GM21825 (cell line): ENCODE data around the gene IL1R2.

ENCODE experiments used
- ATAC-seq: cut with Tn5 transposase; IDR thresholded peaks from one replicate; pipeline ENCODE4 v1.9.1; 2021; ENCODE audit warnings: mild to moderate bottlenecking, moderate library complexity; ENCODE audit not compliant: unreplicated experiment

IL1R2 gene

GRCh38 chr2:101974663-101975062 is 17.1 kb upstream of the IL1R2 start:
- no peak for ATAC-seq

- ATAC-seq: no peak
Measured at GRCh38 chr2:101975171-101975870, 16.4 kb upstream of the IL1R2 start.

- no peak for ATAC-seq
Measured at GRCh38 chr2:101976891-101977290, 14.9 kb upstream of the IL1R2 start.

DNA sequence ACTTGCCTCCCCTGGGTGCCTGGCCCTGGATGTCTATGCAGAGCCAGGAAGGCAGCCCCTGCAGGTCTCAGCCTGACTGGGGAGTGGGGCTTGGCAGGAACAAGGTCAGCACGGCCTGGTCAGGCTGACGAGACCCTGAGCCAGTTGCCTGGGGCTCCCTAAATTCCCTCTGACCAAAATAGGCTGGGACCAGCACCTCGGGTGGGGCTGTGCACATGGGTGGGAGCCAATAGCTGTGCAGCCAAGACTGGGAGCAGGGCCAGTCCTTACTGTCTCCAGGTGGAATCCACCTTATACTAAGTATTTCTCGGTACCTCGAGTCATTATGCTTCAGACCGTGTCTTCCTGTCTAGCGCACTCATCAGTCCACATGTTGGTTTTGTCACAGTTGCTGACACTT is 11.4 kb upstream of the IL1R2 start:
- no peak for ATAC-seq

DNA sequence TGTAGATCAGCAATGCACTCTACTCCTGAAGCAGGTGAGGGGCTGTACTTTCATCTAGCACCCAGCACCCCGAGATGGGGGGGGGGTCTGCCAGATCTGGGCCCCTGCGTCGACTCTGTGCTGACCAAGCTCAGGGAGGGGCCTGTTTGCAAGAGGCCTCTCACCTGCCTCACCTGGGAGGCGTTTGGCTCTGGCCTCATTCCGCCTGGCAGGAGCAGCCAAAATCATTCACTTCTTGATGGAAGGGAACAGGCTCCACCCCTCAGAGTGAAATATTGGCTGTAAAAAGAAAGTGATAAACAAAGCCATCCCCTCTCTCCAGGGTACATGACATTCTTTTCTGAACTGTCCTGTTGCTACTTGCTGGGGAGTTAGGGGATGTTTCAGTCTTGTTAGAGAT is 10.7 kb upstream of the IL1R2 start:
- ATAC-seq: no peak

GRCh38 chr2:101981504-101981903 is 10.3 kb upstream of the IL1R2 start:
- no peak for ATAC-seq

DNA sequence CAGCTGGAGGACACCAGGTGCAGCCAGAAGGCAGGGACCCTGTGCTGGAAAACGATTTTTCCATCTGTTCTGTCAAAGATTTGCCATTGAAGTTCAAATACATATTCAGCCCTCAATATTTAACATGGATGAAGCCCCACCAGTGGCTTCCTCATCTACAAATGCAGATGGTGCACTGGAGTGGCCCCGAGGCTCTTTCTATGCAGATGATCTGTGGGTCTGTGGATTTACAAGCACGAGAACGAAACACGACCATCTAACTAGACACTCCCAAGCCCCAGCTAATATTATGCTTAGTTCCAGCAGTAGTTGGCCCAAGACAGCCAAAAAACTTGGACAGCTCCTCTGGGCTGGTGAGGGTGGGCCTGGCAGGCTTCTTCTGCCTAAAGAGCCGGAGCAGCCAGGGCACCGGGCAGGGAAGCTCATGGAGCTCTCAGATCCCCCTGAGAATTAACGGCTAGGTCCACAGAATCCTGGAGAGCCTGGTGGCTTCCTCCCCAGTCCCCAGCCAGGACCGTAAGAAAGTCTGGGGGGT is 9.2 kb upstream of the IL1R2 start:
- ATAC-seq: no peak

- no peak for ATAC-seq
Measured at GRCh38 chr2:101983486-101983885, 8.3 kb upstream of the IL1R2 start.

GRCh38 chr2:101983928-101984327 is 7.8 kb upstream of the IL1R2 start:
- no peak for ATAC-seq

- no peak for ATAC-seq
Measured at GRCh38 chr2:101984656-101985055, 7.1 kb upstream of the IL1R2 start.

DNA sequence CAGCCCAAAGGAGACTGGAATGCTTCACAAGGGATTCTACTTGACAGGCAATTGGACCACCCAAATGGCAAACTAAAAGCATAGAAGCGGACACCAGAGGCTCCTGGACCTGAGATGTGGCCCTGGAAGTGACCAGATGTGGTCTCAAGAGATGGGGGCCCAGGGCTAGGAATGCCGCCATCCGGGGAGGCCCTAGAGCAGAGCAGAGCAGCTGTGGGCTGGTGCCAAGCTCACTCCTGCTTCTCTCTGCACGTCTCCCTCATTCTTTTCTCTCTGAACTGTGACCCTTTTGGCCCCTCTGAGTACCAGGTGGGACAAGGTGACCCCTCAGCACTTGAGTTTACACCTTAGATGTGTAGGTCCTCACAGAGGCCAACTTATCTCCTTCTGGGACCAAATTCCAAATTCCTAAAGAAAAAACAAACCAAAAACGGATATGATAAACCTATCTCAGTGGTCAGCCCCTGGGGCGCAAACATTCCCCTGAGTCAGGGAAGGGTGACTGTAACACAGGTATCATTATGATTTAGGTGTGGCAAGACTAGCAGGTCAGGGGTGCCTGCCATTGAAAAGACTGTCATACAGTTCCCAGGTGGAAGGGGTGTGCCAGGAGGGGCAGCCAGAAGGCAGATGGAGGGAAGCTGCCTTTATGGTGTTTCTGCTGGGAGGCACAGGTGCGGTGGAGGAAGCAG is 6.5 kb upstream of the IL1R2 start:
- ATAC-seq: no peak

DNA sequence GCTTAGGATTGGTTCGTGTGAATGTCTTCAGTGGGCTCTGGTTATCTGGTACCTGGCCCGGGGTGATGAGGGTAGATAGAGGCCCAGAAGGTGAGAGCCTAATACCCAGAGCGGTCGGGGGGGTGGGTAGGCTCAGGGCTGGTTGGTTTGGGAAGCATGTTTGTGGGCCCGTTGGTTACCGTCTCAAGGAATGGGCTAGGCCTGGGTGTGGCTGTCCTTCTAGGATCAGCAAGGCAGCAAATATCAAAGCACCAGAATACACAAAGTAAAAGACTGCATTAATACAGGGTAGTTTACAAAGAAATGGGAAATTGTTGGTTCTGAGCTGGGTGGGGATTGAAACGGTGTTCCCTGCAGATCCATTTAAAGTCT is 6.0 kb upstream of the IL1R2 start:
- ATAC-seq: no peak

GRCh38 chr2:101986376-101986775 is 5.4 kb upstream of the IL1R2 start:
- ATAC-seq: no peak

DNA sequence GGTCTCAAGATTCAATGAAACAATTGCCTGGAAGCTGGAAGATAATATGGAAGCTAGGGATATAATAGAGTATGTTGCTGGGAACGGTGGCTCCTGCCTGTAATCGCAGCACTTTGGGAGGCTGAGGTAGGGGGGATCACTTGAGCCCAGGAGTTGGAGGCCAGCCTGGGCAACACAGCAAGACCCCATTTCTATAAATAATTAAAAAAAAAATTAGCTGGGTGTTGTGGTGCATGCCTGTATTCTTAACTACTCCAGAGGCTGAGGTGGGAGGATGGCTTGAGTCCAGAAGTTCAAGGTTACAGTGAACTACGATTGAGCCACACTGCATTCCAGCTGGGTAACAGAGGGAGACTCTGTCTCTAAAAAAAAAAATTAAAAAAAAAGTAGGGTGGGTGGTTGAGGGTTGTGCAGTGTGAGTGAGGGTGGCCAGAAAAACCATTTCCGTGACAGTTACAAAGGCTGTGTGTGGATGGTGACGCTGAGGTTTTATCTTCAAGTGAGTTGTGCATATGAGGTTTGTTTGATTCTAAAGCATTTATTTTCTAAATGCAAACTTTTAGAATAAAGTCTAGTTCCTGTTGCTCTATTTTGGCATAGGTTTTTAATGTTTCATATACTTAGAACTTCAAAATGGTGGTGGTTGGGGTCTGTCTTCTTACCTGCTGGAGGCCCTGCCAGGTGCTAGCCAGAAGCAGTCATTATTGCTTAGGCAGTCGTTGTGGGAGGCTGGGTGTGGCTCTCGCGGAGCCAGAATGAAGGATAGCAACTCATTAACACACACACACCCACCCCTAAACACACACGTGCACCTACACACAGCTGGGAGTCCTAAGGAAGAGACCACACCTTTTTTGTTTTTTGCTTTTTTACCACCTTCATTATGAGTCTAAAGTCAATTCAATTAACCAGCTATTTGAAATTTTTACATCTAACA is 4.7 kb upstream of the IL1R2 start:
- ATAC-seq: no peak

GRCh38 chr2:101987832-101988231 is 3.9 kb upstream of the IL1R2 start:
- ATAC-seq: no peak

DNA sequence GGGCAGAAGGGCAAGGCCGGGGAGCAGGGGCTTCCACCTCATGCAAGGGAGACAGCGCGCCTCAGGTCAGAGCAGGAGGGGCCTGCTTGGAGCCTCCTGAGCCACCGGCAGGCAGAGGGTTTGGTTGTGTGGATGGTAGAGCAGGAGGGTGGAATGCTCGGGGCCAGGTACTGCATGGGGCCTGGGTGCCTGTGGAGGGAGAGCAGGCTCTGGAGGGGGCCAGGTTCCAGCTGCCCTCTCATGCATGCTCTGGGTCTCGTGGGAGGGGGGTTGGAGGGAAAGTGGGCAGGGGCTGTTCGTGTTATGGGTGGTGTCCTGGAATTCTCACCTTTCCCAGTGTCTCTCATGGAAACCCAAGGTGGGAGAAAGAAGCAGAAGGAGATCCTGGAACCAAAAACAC is 3.2 kb upstream of the IL1R2 start:
- ATAC-seq: no peak

DNA sequence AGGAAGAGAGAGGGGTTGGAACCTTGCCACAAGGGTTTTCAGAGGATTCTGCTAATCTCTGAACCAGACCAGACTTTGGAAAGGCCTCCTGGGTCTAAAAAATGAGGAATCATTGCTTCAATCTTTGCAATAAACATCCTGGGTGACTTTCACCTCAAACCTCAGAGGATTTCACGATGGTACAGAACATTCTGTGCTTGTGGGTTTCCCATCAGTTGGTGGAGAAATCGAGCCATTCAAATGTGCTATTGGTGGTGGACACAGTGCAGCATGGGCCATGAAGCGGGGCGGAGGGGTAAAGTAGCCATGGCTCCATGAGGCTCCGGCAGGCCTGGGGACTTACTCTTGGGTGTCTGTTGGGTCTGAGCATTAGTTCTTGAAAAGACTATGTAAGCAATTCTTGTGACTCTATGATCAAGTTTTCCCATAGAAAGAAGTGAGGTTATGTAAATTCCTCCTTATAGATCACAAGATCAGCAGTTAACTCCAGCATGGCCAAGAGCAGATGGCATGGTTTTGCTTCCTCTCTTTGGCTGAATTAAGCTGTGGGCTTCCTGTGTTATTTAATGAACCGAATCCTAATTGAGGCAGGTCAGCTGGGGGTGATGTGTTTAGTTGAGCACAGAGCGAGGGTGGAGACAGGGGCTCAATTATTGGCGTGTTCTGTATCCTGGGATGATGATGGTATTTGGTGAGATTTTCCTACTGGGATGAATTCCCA is 1.9 kb upstream of the IL1R2 start:
- ATAC-seq: no peak

- ATAC-seq: no peak
Measured at GRCh38 chr2:101993772-101994171, 2.0 kb downstream of the IL1R2 start.

- ATAC-seq: no peak
Measured at GRCh38 chr2:101995019-101995418, 3.3 kb downstream of the IL1R2 start.

DNA sequence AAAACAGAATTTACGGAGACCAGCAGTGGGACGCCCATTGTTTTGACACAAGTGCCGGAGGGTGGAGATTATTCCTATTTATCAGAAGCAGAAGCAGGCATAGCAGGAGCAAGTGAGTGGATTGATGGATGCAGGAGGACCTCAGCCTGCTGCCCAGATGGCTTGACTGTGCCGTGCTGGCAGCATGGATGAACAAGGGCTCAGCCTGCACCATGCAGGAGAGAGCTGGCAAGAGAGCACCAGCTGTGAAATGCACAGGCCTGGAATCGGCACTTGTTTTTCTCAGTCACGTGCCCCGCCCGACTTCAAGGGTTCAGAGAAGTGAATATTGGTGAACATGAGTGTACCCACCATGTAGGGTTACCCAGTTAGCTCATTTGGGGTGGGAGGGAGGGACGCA is 4.0 kb downstream of the IL1R2 start:
- no peak for ATAC-seq

- no peak for ATAC-seq
Measured at GRCh38 chr2:101998556-101998895, 6.8 kb downstream of the IL1R2 start.
